ACHN (cell line): ENCODE data around the gene PITPNC1.
"Not testable (repeated sequence)": the region's sequence is repeated elsewhere in the genome, so short reads cannot be mapped to it uniquely, and the experiment has no call there.

Experiments used
- DNase-seq: peaks from one replicate; pipeline ENCODE4 v3.0.0-alpha.2; 2015
- in situ Hi-C: cut with HindIII; loops from 2 replicates; pipeline ENCODE4 v1.10.0; 2017; ENCODE audit warnings: low sequenced_read_pairs, low pct_ligation_motif_present, low pct_unique_long_range_greater_than_20kb

The PITPNC1 gene

DNA sequence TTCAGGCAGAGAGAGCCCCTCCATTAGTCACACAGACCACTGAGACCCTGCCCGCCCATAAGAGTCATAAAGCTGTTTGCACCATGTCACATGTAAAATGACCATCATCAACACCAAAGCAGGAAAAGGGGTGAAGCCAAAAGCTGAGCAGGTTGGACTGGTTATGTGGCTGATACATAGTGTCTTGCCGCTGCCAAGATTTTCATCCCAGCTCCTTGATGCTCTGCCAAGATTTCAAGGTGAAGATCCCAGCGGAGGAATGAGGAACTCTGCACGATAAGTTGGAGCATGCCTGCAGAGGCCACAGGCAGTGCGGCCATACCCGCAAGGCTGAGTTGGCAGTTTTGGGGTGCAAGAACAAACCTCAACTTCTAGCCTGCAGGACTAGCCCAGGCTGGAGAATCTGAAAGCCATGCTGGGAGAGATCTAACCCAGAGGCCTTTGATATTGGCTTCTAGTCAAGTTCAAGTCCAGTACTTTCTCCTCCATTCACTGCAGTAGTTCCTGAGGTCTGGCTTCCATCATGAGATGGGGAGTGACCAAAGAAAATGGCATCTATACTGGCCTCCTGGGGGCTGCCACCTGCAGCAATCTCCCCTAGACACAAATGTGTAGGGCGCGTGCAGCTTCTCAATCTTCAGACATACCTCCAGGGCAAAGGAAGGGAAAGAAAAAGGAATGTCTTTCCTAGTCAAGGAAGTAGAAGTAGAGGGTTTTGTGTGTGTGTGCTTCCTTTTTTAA is 261.0 kb downstream of the PITPNC1 start:
- DNase-seq: no peak

DNA sequence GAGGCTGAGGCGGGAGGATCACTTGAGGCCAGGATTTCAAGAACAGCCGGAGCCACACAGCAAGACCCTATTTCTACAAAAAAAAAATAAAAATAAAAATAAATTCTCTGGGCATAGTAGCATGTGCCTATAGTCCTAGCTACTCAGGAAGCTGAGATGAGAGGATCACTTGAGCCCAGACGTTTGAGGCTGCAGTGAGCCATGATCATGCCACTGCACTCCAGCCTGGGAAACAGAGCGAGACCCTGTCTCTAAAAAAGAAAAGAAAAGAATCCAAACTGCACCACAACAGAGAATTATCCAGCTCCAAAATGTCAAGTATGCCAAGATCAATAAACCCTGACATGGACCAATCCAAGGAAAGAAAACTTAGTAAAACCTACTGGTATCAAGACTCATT is 261.8 kb downstream of the PITPNC1 start:
- in situ Hi-C loops: no loop called here

More for the DNA sequence above, 261.0 kb downstream of the PITPNC1 start:
- in situ Hi-C loops: no loop called here

GRCh38 chr17:67639555-67639954 is 262.5 kb downstream of the PITPNC1 start:
- no peak for DNase-seq

More for the DNA sequence above, 261.8 kb downstream of the PITPNC1 start:
- DNase-seq: no peak

DNA sequence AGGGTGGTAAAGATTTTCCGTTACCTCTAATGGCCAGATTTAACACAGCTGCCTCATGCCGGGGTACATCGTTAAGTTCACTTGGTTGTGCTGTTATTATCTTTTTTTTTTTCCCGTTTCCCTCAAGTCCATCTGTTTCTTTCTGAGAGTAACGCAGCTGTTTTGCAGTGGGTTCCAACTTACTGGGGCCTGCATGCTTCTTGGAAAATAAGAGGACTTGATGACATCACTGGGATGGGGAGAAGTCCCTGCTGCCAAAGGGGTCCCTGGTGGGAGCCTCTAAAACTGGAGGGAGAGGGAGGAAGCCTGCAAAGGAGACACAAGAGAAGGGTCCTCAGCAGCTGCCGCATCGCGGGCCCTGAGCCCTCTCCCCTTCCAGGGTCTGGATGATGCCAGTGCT is 262.9 kb downstream of the PITPNC1 start:
- in situ Hi-C loops: no loop called here
- DNase-seq: no peak

More at GRCh38 chr17:67639555-67639954, 262.5 kb downstream of the PITPNC1 start:
- in situ Hi-C loops: no loop called here

GRCh38 chr17:67642488-67642887 is 265.4 kb downstream of the PITPNC1 start:
- no peak for DNase-seq
- in situ Hi-C loops: no loop called here

DNA sequence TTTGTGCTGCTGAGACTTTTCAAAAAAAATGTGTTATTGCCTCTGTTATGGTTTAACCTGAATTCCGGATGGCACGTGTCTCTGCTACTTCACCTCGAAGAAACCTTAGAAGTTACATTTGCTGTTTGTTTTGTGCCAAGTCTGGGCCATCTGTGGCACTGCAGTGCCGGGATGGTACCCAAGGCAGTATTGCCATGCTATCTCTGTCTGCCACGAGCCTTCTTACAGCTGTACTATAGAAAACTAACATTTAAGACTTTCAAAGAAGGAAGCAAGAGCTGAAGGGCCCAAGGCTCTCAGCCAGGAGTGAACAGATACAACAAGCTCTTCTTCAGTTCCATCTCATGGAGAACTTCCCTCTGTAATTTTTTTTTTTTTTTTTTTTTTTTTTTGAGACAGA is 267.0 kb downstream of the PITPNC1 start:
- DNase-seq: no peak
- in situ Hi-C loops: no loop called here

- DNase-seq, in situ Hi-C loops: not testable (repeated sequence)
These were observed 268.1 kb downstream of the PITPNC1 start for GRCh38 chr17:67645195-67645594.

DNA sequence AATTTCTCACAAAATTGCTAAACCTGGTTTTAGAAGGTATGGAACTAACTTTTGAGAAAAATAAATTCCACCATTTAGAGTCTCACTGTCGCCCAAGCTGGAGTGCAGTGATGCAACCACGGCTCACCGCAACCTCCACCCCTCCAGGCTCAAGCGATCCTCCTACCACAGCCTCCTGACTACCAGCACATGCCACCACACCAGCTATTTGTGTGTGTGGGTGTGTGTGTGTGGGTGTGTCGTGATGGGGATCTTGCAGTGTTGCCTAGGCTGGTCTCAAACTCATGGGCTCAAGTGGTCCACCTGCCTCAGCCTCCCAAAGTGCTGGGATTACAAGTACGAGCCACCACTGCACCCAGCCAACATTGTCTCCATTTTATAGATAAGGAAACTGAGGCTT is 269.4 kb downstream of the PITPNC1 start:
- in situ Hi-C loops: no loop called here
- no peak for DNase-seq

- in situ Hi-C loops: no loop called here
- no peak for DNase-seq
These were observed 270.4 kb downstream of the PITPNC1 start for GRCh38 chr17:67647482-67647881.

GRCh38 chr17:67648032-67648905 is 271.2 kb downstream of the PITPNC1 start:
- DNase-seq: no peak
- in situ Hi-C loops: no loop called here

DNA sequence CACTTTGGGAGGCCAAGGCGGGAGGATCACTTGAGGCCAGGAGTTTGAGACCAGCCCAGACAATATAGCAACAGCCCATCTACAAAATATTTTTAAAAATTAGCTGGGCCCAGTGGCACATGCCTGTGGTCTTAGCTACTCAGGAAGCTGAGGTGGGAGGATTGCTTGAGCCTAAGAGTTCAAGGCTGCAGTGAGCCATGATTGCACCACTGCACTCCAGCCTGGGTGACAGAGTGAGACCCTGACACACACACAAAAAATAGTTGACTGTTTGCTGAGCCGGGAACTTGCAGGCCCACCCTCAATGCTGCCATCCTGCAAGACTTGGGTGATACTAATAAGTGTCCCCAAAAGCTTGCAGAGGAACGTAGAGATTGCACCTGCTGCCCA is 271.8 kb downstream of the PITPNC1 start:
- DNase-seq, in situ Hi-C loops: not testable (repeated sequence)

DNA sequence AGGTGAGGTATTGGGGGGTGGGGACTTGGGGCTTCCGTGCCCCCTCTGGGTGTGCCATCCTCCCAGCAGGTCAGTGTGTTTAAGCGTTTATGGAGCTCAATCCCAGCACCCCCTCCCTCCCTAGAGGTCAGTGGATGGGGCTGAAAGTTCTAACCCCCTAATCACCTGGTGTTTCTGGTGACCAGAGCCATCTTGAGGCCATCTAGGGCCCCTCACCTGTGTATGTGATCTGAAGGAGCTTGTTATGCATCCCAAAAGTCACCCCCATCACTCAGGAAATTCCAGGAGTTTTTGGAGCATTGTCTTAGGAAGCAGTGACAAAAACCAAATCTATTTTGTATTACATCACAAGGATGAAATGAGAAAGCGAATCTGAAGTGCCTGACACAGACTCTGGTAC is 272.8 kb downstream of the PITPNC1 start:
- no peak for DNase-seq
- in situ Hi-C loops: no loop called here

GRCh38 chr17:67651218-67651579 is 274.1 kb downstream of the PITPNC1 start:
- DNase-seq, in situ Hi-C loops: not testable (repeated sequence)

- DNase-seq: no peak
- in situ Hi-C loops: no loop called here
These were observed 275.4 kb downstream of the PITPNC1 start for GRCh38 chr17:67652433-67652832.

- in situ Hi-C loops: no loop called here
These were observed 278.5 kb downstream of the PITPNC1 start for GRCh38 chr17:67655478-67656148.

GRCh38 chr17:67656494-67657203 is 279.6 kb downstream of the PITPNC1 start:
- in situ Hi-C loops: no loop called here

More at GRCh38 chr17:67655478-67656148, 278.5 kb downstream of the PITPNC1 start:
- no peak for DNase-seq

DNA sequence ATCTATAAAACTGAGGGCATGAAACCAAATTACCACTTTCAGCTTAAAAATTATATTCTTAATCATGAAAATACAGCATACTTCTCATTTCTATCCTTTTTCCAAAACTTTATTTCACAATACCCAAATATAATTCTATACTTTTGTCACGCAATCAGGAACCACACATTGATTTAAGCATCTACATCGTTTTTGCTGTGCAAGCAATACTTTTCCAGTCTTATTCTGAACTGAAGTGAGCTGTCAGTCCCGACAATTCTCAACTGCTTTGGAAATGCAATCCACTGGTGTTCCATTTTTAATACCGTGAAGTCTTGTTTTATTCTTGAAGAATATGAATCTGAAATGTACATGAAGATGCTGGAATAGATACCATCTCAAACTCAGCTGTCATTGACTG is 280.5 kb downstream of the PITPNC1 start:
- in situ Hi-C loops: no loop called here
- no peak for DNase-seq

More at GRCh38 chr17:67656494-67657203, 279.6 kb downstream of the PITPNC1 start:
- DNase-seq: no peak

DNA sequence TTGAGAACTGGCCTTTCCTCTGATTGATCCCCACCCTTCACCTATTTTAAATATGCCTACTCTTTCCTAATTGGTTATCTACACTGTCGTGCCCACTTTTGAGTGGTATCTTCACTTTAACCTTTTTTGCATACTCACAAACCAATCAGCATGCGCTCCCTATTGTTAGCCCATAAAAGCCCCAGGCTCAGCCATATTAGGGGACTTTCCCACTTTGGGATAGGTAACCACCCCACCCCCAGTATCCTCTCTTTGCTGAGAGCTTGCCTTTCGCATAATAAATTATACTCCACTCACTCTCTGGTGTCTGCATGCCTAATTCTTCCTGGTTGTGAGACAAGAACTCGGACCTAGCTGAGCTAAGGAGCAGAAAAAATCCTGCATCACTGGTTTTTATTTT is 281.2 kb downstream of the PITPNC1 start:
- in situ Hi-C loops: no loop called here

More for the DNA sequence above, 281.2 kb downstream of the PITPNC1 start:
- DNase-seq: no peak
